ENCODE data around the gene CCDC27. TPM values are rescaled to one million over a fixed set of nuclear protein-coding genes. Genes with fewer than 3 reads are reported as not detected.

CCDC27 gene
- total and polyA plus RNA-seq, 7 donors: not detected

DNA sequence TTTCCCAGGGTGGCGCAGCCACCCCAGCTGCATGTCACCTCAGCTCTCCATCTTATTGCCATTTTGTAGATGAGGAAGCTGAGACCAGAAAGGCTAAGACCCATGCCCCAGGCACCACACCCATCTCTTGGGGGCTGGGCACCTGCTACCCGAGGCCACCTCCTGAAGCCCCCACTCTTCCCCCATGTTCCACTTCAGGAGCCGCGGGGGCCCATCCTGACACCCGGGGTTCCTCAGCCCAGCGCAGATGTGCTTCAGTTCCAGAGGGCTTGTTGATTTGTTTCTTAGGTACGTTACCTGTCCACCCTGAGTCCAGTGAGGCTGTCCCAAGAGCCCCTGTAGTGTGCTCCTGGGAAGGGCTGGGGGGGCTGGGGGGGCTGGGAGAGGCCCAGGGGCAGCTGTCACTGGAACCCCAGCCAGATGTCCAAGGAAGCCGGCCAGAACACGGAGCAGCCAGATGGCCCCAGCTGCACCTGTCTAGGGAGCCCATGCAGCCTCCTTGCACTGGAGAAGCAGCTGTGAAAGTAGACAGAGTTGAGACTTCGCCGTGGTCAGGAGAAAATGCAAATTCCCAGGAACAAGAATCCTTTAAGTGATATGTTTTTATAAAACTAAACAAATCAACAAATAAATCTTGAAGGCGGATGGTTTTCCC, 17.1 kb upstream of the CCDC27 start:
- H3K36me3 ChIP-seq: peaks cover 0 to 58% (median 13%) of the 10 kb centered on the region in 4 donors
- intact Hi-C loops (cut with DNase I): no loop called here

GRCh38 chr1:3735688-3736087, 16.6 kb upstream of the CCDC27 start:
- Histone ChIP-seq H3K36me3 (peaks cover 0 to 63% (median 18%) of the 10 kb centered on the region in 4 donors), H3K27ac (no peak overlapping the region), H3K9me3 (no peaks in the 10 kb centered on the region), H3K27me3 (peaks cover 7 to 26% (median 16%) of the 10 kb centered on the region in 3 donors), H3K4me3 (no peak overlapping the region), H3K4me1 (peaks cover 0 to 8% (median 1%) of the 10 kb centered on the region in 4 donors)
- no peak for TF ChIP-seq CTCF (IDR thresholded peaks at IDR 0.05)
- no peak for TF ChIP-seq EP300 (IDR thresholded peaks at IDR 0.05)
- TF ChIP-seq POLR2A (IDR thresholded peaks at IDR 0.05): no peak
- TF ChIP-seq POLR2AphosphoS5 (IDR thresholded peaks at IDR 0.05): no peak
- 86 to 89% methylated on average over 13 of the region's 13 CpGs for WGBS, 2 donors
- intact Hi-C loops (cut with DNase I): no loop called here
- DNase-seq: no peak

More for the DNA sequence above, 17.1 kb upstream of the CCDC27 start:
- TF ChIP-seq CTCF (IDR thresholded peaks at IDR 0.05) (no peak), EP300 (IDR thresholded peaks at IDR 0.05) (no peak), POLR2AphosphoS5 (IDR thresholded peaks at IDR 0.05) (no peak), POLR2A (IDR thresholded peaks at IDR 0.05) (no peak)
- DNase-seq: no peak
- WGBS, 2 donors: 86 to 88% methylated on average over 12 of the region's 12 CpGs
- H3K4me3 ChIP-seq: no peak overlapping the region
- no peaks in the 10 kb centered on the region for H3K9me3 ChIP-seq
- peaks cover 7 to 32% (median 20%) of the 10 kb centered on the region in 3 donors for H3K27me3 ChIP-seq
- H3K4me1 ChIP-seq: peaks cover 0 to 8% (median 1%) of the 10 kb centered on the region in 4 donors
- no peak overlapping the region for H3K27ac ChIP-seq

- H3K9me3 ChIP-seq: no peaks in the 10 kb centered on the region
- no peak overlapping the region for H3K27ac ChIP-seq
- WGBS, 2 donors: 93 to 94% methylated on average over 13 of the region's 13 CpGs
- H3K36me3 ChIP-seq: peaks cover 0 to 68% (median 23%) of the 10 kb centered on the region in 4 donors
- intact Hi-C loops (cut with DNase I): no loop called here
- H3K4me3 ChIP-seq: no peak overlapping the region
- DNase-seq: no peak
- TF ChIP-seq POLR2A (IDR thresholded peaks at IDR 0.05) (no peak), CTCF (IDR thresholded peaks at IDR 0.05) (no peak), POLR2AphosphoS5 (IDR thresholded peaks at IDR 0.05) (no peak), EP300 (IDR thresholded peaks at IDR 0.05) (no peak)
- H3K4me1 ChIP-seq: peaks cover 0 to 8% (median 1%) of the 10 kb centered on the region in 4 donors
- peaks cover 7 to 22% (median 12%) of the 10 kb centered on the region in 3 donors for H3K27me3 ChIP-seq
Measured at GRCh38 chr1:3736131-3736561, 16.1 kb upstream of the CCDC27 start.

DNA sequence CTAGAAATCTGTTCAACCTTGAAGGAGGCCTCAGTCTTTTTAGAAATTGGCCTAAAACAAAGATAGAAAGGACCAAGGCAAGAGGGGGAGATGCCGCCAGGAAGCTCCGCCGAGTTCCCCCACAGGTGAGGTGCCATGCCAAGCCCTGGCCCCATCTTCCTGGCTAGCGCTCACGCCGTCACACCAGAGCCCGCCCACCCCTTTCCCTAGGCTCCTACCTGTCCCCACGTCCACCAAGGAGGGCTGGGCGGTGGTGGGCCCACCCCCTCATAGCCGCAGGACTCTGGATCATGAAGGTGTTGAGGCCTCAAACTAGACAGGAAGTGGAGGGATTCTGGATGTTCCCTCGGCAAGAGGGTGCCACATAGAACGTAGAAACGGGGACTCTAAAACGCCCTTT, 15.5 kb upstream of the CCDC27 start:
- TF ChIP-seq POLR2AphosphoS5 (IDR thresholded peaks at IDR 0.05): no peak
- no peak for TF ChIP-seq EP300 (IDR thresholded peaks at IDR 0.05)
- TF ChIP-seq CTCF (IDR thresholded peaks at IDR 0.05): no peak
- no peak for TF ChIP-seq POLR2A (IDR thresholded peaks at IDR 0.05)
- peaks cover 0 to 8% (median 1%) of the 10 kb centered on the region in 4 donors for H3K4me1 ChIP-seq
- WGBS, 2 donors: 90% methylated on average over 14 of the region's 14 CpGs

More for the DNA sequence above, 15.5 kb upstream of the CCDC27 start:
- Histone ChIP-seq H3K27ac (no peak overlapping the region), H3K36me3 (peaks cover 0 to 73% (median 27%) of the 10 kb centered on the region in 4 donors), H3K27me3 (peaks cover 7 to 16% (median 9%) of the 10 kb centered on the region in 3 donors), H3K9me3 (no peaks in the 10 kb centered on the region), H3K4me3 (no peak overlapping the region)
- DNase-seq: no peak
- intact Hi-C loops (cut with DNase I): no loop called here

All from sigmoid colon (tissue), 7 donors.